Measurements from ENCODE around the gene CELA1. TPM values are rescaled to one million over a fixed set of nuclear protein-coding genes. Genes with fewer than 3 reads are reported as not detected.
"Not testable (repeated sequence)": the region's sequence is repeated elsewhere in the genome, so short reads cannot be mapped to it uniquely, and the experiment has no call there.

The CELA1 gene
- polyA plus RNA-seq, 1 donor, result not detected

DNA sequence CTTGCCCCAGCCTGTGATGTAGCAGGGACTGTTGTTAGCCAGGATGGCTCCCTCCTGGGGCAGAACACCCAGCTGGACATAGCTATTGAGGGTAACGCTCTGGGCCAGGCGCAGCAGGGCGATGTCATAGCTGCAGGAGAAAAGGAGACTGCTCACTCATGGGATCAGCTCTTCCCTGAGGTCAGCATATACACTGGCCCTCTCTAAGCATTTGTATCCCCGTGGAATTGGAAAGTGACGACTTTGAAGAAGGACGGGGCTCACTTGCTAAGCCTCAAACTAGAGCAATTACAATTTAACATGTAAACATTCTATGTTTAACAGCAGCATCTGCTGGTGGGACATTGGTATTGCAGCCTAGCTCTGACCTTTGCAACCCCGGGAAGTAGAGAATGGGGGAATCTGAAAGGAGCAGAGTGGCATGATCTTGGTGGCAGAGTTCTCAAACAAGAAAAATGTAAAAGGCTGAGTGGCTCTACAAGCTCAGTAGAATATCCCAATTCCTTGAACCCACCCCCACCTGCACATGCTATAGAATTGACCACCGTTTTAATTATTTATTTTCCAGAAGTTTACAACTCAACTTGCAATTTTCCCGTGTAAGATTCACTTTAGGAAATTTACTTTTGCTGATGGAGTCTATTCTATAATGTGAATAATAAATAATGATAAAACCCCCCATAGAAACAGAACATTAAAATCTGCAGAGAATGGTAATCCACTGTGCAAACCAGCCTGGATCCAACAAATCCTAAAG, 5.0 kb downstream of the CELA1 start:
- peak; percentile 73 for DNase-seq

DNA sequence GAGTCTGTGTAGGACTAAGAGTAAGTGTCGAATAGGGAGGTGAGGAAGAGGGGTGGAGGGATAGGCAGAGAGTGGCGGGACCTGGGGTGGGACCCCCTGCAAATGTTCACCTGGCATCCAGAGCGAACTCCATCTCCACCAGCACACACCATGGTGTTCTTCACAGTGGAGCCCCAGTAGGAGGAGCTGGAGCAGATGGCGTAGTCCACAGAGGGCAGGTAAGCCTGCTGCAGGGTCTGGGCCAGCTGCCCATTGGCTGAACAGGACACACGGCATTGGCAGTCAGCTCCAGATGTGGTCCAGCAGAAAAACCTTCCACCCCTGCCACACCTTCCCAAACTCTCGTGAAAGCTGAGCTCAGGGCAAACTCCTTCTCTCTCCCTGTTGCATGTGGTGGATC, 6.7 kb downstream of the CELA1 start:
- no peak for DNase-seq

GRCh38 chr12:51337336-51337735, 9.1 kb downstream of the CELA1 start:
- not testable (repeated sequence) for DNase-seq

GRCh38 chr12:51335931-51336330, 10.5 kb downstream of the CELA1 start:
- no peak for DNase-seq

- DNase-seq, result no peak
Measured at GRCh38 chr12:51334764-51335163, 11.7 kb downstream of the CELA1 start.

GRCh38 chr12:51333536-51333935, 12.9 kb downstream of the CELA1 start:
- DNase-seq, result no peak

GRCh38 chr12:51330186-51330585, 16.3 kb downstream of the CELA1 start:
- DNase-seq, result no peak

- no peak for DNase-seq
Measured at GRCh38 chr12:51329742-51330141, 16.7 kb downstream of the CELA1 start.

DNA sequence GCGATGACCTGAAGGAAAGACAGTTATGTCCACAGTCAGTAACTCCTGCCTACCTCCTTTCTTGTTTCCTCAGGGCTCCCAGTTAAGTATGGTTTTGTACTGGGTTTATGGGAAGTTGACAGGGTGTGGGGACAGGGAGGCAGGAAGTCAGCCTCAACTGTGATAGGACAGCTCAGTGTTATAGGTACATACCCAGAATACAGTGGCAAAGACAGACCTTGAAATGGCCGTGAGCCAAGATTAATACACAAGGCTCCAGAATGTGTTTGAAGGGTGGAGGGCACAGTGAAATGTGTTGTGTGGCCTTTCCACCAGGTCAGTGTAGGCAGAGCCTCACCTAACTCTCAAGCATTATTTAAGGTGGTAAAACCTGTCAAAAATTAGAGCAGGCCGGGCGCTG, 17.9 kb downstream of the CELA1 start:
- DNase-seq, result no peak

GRCh38 chr12:51326698-51327439, 19.6 kb downstream of the CELA1 start:
- peak; percentile 23 for DNase-seq

DNA sequence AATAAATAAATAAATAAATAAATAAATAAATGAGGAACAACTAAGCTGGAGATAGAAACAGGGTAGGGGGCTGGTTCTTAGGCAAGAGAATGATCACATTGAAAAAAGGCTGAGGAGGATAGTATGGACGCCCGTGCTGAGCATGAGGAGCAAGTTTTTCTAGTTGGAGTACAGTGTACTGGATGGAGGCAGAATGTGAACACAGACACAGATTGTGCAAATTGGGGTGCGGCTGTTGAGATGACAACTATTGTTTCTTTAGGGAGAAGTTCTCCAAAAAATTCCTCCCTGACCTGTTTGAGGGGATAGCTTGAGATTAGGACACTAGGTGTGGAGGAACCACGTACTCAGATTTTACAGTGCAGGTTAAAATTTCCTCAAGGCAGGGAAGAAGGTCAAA, 21.5 kb downstream of the CELA1 start:
- no peak for DNase-seq

GRCh38 chr12:51323966-51324895, 22.2 kb downstream of the CELA1 start, which contains the start of gene BIN2:
Gene BIN2, minus strand, starts transcription at chr12:51324174. Its CDS starts 72 bp downstream, at chr12:51324102.
- DNase-seq, result no peak

GRCh38 chr12:51323317-51323960, 23.0 kb downstream of the CELA1 start:
- DNase-seq, result no peak

GRCh38 chr12:51322452-51322851, 24.0 kb downstream of the CELA1 start:
- no peak for DNase-seq

DNA sequence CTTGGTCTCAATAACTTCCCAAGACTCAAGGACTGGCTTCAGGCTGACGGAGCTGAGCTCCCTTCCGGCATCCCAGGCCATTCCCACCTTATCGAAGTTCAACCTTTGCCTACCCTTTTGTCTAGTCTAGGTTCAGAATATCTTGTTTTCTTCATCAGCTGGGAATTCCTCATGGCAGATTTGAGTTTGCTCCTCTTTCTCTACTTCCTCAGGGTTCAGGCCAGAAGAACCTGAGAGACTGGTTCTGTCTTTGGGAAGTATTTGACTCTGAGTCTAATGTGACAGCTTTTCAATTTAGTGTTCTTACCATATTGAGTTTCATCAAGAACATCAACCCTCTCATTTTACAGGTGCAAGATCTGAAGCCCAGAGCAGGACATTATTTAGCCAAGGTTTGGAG, 24.6 kb downstream of the CELA1 start:
- DNase-seq, result no peak

DNA sequence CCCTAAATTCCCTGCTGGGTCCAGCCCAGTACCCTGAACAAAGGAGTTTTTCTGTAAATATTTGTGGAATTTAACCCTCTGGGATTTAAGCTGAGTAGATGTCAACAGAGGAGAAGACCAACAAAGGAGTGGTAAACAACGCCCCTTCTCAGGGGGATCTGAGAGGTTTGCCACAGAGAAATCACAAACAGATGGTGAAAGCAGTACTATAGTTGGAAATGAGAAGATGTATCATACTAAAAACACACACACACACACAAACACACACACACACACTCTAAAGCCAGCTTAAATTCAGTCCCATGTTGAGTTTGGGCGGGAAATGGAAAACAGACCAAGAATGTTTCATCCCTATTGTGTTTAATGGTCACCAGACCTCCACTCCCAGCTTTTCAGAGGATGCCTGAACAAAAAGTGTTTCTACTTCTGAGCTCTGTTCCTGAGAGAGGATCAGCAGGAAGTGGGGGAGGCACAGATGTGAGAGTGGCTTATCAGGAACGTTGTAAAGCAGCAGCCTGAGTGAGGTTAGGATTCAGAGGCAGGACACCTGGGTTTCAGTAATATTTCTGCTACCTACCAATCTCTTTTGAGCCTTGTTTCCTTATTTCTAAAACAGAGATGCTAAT, 25.7 kb downstream of the CELA1 start:
- peak; percentile 21 for DNase-seq

GRCh38 chr12:51320311-51320694, 26.2 kb downstream of the CELA1 start:
- no peak for DNase-seq

- no peak for DNase-seq
Measured at GRCh38 chr12:51318846-51319599, 27.5 kb downstream of the CELA1 start.

DNA sequence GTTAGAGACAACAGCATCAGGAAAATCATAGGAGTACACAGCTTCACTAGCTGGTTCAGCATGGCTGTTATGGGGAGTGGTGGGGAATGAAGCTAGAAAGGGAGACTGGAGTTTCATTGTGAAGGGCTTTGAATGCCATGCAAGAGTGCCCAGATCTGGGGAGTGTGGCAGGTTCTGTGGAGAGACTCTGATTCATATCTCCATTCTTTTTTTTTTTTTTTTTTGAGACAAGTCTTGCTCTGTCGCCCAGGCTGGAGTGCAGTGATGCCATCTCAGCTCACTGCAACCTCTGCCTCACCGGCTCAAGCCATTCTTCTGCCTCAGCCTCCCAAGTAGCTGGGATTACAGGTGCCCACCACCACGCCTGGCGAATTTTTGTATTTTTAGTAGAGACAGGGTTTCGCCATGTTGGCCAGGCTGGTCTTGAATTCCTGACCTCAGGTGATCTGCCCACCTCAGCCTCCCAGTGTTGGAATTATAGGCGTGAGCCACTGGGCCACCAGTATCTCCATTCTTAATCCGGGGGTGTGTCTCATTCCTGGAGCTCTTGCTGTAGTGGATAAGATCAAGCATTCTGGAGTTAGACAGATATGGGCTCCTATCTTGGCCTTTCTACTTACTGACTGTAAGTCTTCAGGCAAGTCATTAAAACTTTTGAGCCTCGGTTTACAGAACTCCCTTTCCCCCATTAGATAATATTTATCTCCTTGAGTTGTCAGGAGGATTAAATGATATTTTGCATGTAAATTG, 28.2 kb downstream of the CELA1 start:
- DNase-seq, result not testable (repeated sequence)

DNA sequence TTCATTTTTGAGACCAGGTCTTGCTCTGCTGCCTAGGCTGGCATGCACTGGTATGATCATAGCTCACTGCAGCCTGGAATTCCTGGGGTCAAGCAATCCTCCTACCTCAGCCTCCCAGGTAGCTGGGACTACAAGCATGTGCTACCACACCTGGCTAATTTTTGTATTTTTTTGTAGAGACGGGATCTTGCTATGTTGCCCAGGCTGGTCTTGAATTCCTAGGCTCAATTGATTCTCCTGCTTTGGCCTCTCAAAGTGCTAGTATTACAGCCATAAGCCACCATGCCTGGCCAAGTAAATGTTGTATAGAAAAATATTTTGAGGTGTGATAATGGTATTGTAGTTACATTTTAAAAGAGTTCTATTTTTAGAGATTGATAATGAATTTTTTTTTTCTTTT, 35.1 kb downstream of the CELA1 start:
- DNase-seq, result no peak
